ENCODE measurements around the gene ASMTL.
"Not testable (repeated sequence)": the region's sequence is repeated elsewhere in the genome, so short reads cannot be mapped to it uniquely, and the experiment has no call there.

The ASMTL gene

DNA sequence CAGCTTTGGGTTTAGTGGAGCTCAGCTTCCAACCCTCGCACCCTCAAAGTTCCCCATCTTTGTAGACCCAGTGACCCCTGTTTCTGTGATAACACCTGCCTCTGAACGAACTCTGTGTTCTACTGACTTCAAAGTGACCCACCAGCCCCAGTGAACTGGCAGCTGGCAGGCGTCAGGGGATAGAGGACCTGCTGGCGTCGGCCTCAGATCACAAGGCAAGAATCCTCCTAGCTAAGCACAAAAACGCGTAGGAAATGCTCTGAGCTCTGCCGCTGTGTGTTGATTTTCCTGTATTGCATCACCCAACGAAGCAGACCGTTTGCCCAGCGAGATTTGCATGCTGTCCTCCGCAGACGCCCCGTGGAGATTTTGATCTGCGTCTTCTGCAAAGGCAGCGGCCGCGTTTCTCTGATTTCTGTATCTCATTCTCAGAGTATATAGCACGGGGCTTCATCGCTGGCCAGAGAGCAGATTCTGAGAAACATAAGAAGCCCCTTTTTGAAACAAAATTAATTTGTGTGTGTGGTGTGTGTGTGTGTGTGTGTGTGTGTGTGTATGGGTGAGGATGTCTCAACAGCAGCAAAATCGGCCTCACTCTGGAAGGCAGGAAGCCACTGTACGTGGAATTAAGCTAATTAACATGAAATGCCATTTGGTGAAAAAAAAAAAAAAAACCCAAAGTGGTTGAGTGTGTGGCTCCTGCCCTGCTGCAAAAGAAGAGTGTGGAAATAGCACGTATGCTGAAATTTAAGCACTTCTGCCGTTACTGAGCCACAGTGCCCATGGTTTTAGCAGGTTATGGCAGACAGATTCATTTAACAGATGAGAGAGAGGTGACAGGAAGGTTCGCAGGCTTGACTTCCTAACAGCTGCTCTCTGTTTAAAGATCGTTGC, 29.2 kb upstream of the ASMTL start:
- Histone ChIP-seq H3K4me3 (ENCODE audit: extremely low read depth, insufficient read depth, low read length, poor library complexity, severe bottlenecking) (no peak overlapping the region), H3K27ac (ENCODE audit: low read depth, low read length, severe bottlenecking) (peak overlapping the region; percentile 79), H3K36me3 (ENCODE audit: control insufficient read depth, insufficient read depth, low read length) (no peaks in the 10 kb centered on the region), H3K9me3 (ENCODE audit: control insufficient read depth, low read length) (peaks cover 7% of the 10 kb centered on the region), H3K4me1 (ENCODE audit: control insufficient read depth, insufficient read depth, low read length, poor library complexity, severe bottlenecking) (peaks cover 3% of the 10 kb centered on the region)
- 18 to 25% methylated on average over 25 of the region's 26 CpGs for WGBS, 2 experiments (ENCODE audit: insufficient coverage in 2 of 2)

DNA sequence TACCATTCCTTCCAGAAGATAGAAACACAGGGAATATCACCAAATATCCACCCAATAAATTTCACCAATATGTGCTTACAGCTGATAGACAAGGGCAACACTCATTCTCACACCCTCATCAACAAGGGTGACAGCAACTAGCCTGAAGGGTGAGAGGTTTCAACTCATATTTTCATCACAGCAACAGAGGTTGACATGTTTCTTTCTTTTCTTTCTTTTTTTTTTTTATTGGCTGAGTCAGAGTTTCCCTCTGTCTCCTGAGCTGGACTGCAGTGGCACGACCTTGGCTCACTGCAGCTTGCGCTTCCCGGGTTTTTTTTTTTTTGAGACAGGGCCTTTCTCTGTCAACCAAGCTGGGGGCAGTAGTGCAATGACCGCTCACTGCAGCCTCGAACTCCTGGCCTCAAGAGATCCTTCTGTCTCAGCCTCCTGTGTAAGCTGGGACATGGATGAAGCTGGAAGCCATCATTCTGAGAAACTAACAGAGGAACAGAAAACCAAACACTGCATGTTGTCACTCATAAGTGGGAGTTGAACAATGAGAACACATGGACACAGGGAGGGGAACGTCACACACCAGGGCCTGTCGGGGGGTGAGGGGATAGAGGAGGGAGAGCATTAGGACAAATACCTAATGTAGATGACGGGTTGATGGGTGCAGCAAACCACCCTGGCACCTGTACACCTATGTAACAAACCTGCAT, 27.5 kb upstream of the ASMTL start:
- 58 to 60% methylated on average over 3 to 4 of the region's 8 CpGs for WGBS, 2 experiments (ENCODE audit: insufficient coverage in 2 of 2)
- H3K36me3 ChIP-seq (ENCODE audit: control insufficient read depth, insufficient read depth, low read length), result no peaks in the 10 kb centered on the region
- H3K27ac ChIP-seq (ENCODE audit: low read depth, low read length, severe bottlenecking), result no peak overlapping the region
- H3K4me3 ChIP-seq (ENCODE audit: extremely low read depth, insufficient read depth, low read length, poor library complexity, severe bottlenecking), result no peak overlapping the region
- no peaks in the 10 kb centered on the region for H3K9me3 ChIP-seq (ENCODE audit: control insufficient read depth, low read length)
- H3K4me1 ChIP-seq (ENCODE audit: control insufficient read depth, insufficient read depth, low read length, poor library complexity, severe bottlenecking), result peaks cover 3% of the 10 kb centered on the region

DNA sequence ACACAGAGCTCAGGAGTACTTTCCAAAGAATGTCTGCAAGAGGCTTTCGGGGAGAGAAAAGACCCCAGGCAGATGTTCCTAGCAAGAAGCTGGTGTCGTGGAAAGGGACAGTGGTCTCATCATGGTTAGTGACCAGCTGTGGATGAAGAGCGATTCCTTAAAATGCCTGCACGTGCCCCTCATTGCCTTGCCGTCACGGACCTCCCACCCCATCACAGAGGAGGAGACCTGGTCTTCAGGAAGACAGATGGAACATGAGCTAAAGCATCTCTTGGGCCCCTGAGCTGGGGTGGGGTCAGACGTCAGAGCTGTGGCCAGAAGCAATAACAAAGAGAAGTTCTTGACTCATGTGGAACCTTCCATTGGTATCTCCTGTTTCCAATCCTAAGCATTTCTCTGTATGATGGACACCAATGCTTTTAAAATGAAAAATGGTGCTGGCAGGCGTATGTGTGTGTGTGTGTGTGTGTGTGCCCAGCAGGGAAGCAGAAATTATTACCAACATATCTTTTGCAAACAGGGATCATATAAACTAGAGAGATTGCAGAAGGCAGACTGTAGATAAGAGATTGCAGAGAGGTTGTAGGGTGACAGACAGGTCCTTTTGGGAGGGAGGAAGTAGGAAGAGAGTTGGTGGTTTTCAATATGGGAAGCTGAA, 25.2 kb upstream of the ASMTL start:
- no peak overlapping the region for H3K4me3 ChIP-seq (ENCODE audit: extremely low read depth, insufficient read depth, low read length, poor library complexity, severe bottlenecking)
- H3K4me1 ChIP-seq (ENCODE audit: control insufficient read depth, insufficient read depth, low read length, poor library complexity, severe bottlenecking), result peaks cover 3% of the 10 kb centered on the region
- H3K27ac ChIP-seq (ENCODE audit: low read depth, low read length, severe bottlenecking), result no peak overlapping the region
- no peaks in the 10 kb centered on the region for H3K9me3 ChIP-seq (ENCODE audit: control insufficient read depth, low read length)
- 65 to 80% methylated on average over 4 to 5 of the region's 8 CpGs for WGBS, 2 experiments (ENCODE audit: insufficient coverage in 2 of 2)
- H3K36me3 ChIP-seq (ENCODE audit: control insufficient read depth, insufficient read depth, low read length), result no peaks in the 10 kb centered on the region

DNA sequence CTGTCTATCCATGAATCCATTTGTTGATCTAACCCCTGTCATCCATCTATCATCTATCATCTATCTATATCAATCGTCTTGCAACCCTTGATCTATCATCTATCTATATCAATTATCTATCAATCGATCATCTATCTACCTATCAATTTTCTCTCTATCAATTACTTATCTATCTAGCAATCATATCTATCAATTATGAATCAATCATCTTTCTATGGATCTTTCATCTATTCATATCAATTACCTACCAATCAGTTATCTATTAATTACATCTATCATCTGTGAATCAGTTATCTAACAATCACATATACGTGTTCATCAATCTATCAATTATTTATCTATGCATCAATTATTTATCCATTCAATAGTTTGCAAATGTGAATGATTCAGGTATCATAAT, 24.5 kb upstream of the ASMTL start:
- Histone ChIP-seq H3K4me3 (ENCODE audit: extremely low read depth, insufficient read depth, low read length, poor library complexity, severe bottlenecking) (no peak overlapping the region), H3K36me3 (ENCODE audit: control insufficient read depth, insufficient read depth, low read length) (no peaks in the 10 kb centered on the region), H3K9me3 (ENCODE audit: control insufficient read depth, low read length) (no peaks in the 10 kb centered on the region), H3K4me1 (ENCODE audit: control insufficient read depth, insufficient read depth, low read length, poor library complexity, severe bottlenecking) (peaks cover 3% of the 10 kb centered on the region), H3K27ac (ENCODE audit: low read depth, low read length, severe bottlenecking) (no peak overlapping the region)
- 68 to 78% methylated on average over 2 of the region's 3 CpGs for WGBS, 2 experiments (ENCODE audit: insufficient coverage in 2 of 2)

DNA sequence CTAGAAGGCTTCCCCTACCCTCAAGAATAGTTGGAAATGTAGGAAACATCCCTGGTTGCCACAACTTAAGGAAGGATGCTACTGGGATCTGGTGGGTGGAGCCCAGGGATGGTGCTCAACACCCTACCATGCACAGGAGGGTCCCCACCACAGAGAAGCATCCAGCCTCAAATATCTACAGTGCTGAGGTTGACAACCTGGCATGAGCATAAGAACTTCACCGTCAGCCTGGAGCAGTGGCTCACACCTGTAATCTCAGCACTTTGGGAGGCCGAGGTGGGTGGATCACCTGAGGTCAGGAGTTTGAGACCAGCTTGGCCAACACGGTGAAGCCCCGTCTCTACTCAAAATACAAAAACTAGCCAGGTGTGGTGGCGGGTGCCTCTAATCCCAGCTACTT, 24.0 kb upstream of the ASMTL start:
- Histone ChIP-seq H3K36me3 (ENCODE audit: control insufficient read depth, insufficient read depth, low read length) (no peaks in the 10 kb centered on the region), H3K4me3 (ENCODE audit: extremely low read depth, insufficient read depth, low read length, poor library complexity, severe bottlenecking) (no peak overlapping the region), H3K4me1 (ENCODE audit: control insufficient read depth, insufficient read depth, low read length, poor library complexity, severe bottlenecking) (no peaks in the 10 kb centered on the region), H3K9me3 (ENCODE audit: control insufficient read depth, low read length) (no peaks in the 10 kb centered on the region), H3K27ac (ENCODE audit: low read depth, low read length, severe bottlenecking) (no peak overlapping the region)
- 74 to 80% methylated on average over 2 to 3 of the region's 5 CpGs for WGBS, 2 experiments (ENCODE audit: insufficient coverage in 2 of 2)

DNA sequence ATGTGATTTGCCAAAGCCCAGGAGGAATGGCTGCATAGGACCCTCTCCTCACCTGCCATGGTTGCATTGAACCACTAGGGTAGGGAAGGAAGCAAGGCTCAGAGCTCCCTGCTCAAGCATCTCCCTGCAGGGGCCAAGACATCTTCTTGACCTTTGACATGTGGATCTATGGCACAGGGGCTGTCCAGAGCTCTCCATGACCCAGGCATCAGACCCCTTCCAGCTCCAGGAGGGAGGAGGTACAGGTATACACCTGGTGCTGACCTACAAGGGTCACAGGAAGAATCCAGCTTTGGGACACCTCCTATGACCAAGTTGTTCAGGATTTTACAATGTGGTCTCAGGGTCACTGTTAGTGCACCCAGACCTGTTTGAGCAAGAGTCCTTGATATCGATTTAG, 23.2 kb upstream of the ASMTL start:
- Histone ChIP-seq H3K27ac (ENCODE audit: low read depth, low read length, severe bottlenecking) (no peak overlapping the region), H3K4me1 (ENCODE audit: control insufficient read depth, insufficient read depth, low read length, poor library complexity, severe bottlenecking) (no peaks in the 10 kb centered on the region), H3K9me3 (ENCODE audit: control insufficient read depth, low read length) (no peaks in the 10 kb centered on the region), H3K36me3 (ENCODE audit: control insufficient read depth, insufficient read depth, low read length) (no peaks in the 10 kb centered on the region), H3K4me3 (ENCODE audit: extremely low read depth, insufficient read depth, low read length, poor library complexity, severe bottlenecking) (no peak overlapping the region)
- 75 to 100% methylated on average over 1 of the region's 1 CpG for WGBS, 2 experiments (ENCODE audit: insufficient coverage in 2 of 2)

DNA sequence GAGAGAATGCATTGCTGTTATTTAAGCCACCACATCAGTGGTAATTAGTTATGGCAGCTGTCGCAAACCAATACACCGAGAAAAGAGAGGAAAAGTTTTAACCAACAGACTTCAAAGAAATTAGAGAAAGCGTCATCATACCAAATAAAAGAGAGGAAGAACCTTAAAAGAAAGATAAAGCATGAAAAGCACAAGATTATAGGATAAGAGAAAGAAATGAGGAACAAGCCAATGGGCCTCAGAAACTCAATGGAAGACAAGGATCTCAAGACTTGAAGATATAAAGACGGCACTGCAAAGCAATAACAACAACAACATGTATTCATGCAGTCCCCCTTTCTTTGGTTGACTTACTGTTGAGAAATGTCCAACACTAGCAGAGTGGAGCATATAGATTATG, 22.8 kb upstream of the ASMTL start:
- Histone ChIP-seq H3K4me3 (ENCODE audit: extremely low read depth, insufficient read depth, low read length, poor library complexity, severe bottlenecking) (no peak overlapping the region), H3K27ac (ENCODE audit: low read depth, low read length, severe bottlenecking) (no peak overlapping the region), H3K36me3 (ENCODE audit: control insufficient read depth, insufficient read depth, low read length) (no peaks in the 10 kb centered on the region), H3K9me3 (ENCODE audit: control insufficient read depth, low read length) (no peaks in the 10 kb centered on the region), H3K4me1 (ENCODE audit: control insufficient read depth, insufficient read depth, low read length, poor library complexity, severe bottlenecking) (no peaks in the 10 kb centered on the region)
- no CpG with 5 or more reads among the region's 4 CpGs for WGBS, 2 experiments (ENCODE audit: insufficient coverage in 2 of 2)

DNA sequence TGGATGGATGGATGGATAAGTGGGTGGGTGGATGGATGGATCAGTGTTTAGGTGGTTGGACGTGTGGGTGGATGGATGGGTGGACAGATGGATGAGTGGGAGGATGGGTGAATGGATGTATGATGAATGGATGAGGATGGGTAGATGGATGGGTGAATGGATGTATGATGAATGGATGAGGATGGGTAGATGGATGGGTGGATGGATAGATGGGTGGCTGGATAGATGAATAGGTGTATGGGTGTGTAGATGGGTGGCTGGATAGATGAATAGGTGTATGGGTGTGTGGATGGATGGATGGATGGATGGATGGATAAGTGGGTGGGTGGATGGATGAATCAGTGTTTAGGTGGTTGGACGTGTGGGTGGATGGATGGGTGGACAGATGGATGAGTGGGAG, 21.9 kb upstream of the ASMTL start:
- H3K36me3 ChIP-seq (ENCODE audit: control insufficient read depth, insufficient read depth, low read length); H3K4me1 ChIP-seq (ENCODE audit: control insufficient read depth, insufficient read depth, low read length, poor library complexity, severe bottlenecking); H3K4me3 ChIP-seq (ENCODE audit: extremely low read depth, insufficient read depth, low read length, poor library complexity, severe bottlenecking); H3K27ac ChIP-seq (ENCODE audit: low read depth, low read length, severe bottlenecking); H3K9me3 ChIP-seq (ENCODE audit: control insufficient read depth, low read length): not testable (repeated sequence)
- 58 to 76% methylated on average over 2 of the region's 2 CpGs for WGBS, 2 experiments (ENCODE audit: insufficient coverage in 2 of 2)

DNA sequence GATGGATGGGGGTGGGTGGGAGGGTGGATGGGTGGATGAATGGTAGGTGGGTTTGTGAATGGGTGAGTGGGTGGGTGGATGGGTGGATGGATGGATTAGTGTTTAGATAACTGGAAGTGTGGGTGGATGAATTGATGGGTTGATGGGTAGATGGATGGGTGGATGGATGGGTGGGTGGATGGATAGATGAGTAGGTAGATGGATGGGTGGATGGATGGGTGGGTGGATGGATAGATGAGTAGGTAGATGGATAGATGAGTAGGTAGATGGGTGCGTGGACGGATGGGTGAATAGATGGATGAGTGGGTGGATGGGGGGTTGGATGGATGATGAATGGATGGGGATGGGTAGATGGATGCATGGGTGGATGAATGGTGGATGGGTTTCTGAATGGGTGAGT, 20.3 kb upstream of the ASMTL start:
- H3K36me3 ChIP-seq (ENCODE audit: control insufficient read depth, insufficient read depth, low read length), result no peaks in the 10 kb centered on the region
- no peaks in the 10 kb centered on the region for H3K4me1 ChIP-seq (ENCODE audit: control insufficient read depth, insufficient read depth, low read length, poor library complexity, severe bottlenecking)
- no peaks in the 10 kb centered on the region for H3K9me3 ChIP-seq (ENCODE audit: control insufficient read depth, low read length)
- H3K27ac ChIP-seq (ENCODE audit: low read depth, low read length, severe bottlenecking), result no peak overlapping the region
- 85% methylated on average over 2 of the region's 2 CpGs for WGBS, 2 experiments (ENCODE audit: insufficient coverage in 2 of 2)
- H3K4me3 ChIP-seq (ENCODE audit: extremely low read depth, insufficient read depth, low read length, poor library complexity, severe bottlenecking), result no peak overlapping the region

DNA sequence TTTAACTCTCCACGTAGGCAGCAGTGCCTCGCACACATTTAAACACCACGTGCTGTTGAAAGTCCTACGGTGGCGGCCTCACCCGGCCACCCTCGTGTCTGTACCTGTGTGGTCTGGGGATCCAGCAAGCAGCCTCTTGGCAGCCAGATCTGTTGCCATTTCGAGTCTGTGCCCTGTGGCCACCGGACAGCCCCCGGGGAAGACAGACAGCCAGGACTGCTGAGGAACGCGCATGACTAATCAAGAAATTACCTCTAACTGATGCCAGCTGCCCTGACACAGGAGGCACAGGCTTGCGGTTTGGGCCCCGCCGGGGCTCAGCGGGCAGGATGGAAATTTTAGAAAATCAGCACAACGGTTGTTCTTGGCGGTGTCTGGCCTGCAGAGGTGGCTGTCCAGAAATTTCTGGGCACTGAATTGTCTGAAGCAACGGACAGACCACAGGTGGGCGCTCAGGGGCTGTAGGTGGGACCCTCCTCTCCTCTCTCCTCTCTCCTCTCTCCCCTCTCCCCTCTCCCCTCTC, 15.6 kb upstream of the ASMTL start:
- Histone ChIP-seq H3K4me1 (ENCODE audit: control insufficient read depth, insufficient read depth, low read length, poor library complexity, severe bottlenecking) (peaks cover under 1% of the 10 kb centered on the region), H3K27ac (ENCODE audit: low read depth, low read length, severe bottlenecking) (no peak overlapping the region), H3K9me3 (ENCODE audit: control insufficient read depth, low read length) (no peaks in the 10 kb centered on the region), H3K4me3 (ENCODE audit: extremely low read depth, insufficient read depth, low read length, poor library complexity, severe bottlenecking) (no peak overlapping the region), H3K36me3 (ENCODE audit: control insufficient read depth, insufficient read depth, low read length) (no peaks in the 10 kb centered on the region)
- WGBS, 2 experiments (ENCODE audit: insufficient coverage in 2 of 2), result 69 to 78% methylated on average over 19 to 20 of the region's 20 CpGs
